ENCODE data around the gene MELTF. TPM values are rescaled to one million over a fixed set of nuclear protein-coding genes. Genes with fewer than 3 reads are reported as not detected.

MELTF gene
- total RNA-seq, 1 experiment from 2014 or later, result 7.3 TPM

- CTCF ChIA-PET, result no interaction called here
- H3K36me3 Mint-ChIP-seq, result no peaks in the 10 kb centered on the region
- H3K4me1 Mint-ChIP-seq, result no peaks in the 10 kb centered on the region
- TF ChIP-seq ZBTB43 (CRISPR knock-in tag; IDR thresholded peaks at IDR 0.05) (no peak), ATF1 (CRISPR knock-in tag; IDR thresholded peaks at IDR 0.05) (no peak), TEAD1 (CRISPR knock-in tag; IDR thresholded peaks at IDR 0.05) (no peak), JUN (CRISPR knock-in tag; IDR thresholded peaks at IDR 0.05) (no peak), ZNF416 (CRISPR knock-in tag; IDR thresholded peaks at IDR 0.05) (no peak), GTF2I (CRISPR knock-in tag; conservative IDR thresholded peaks at IDR 0.05) (no peak), IRF2 (CRISPR knock-in tag; IDR thresholded peaks at IDR 0.05; ENCODE audit: borderline replicate concordance, low read depth) (no peak), NFATC4 (CRISPR knock-in tag; IDR thresholded peaks at IDR 0.05) (no peak), ZNF423 (CRISPR knock-in tag; IDR thresholded peaks at IDR 0.05) (no peak), GABPB1 (CRISPR knock-in tag; IDR thresholded peaks at IDR 0.05) (no peak), ZNF138 (CRISPR knock-in tag; conservative IDR thresholded peaks at IDR 0.05) (no peak), ZNF232 (CRISPR knock-in tag; IDR thresholded peaks at IDR 0.05) (no peak), NR3C1 (CRISPR knock-in tag; conservative IDR thresholded peaks at IDR 0.05; ENCODE audit: low read depth) (no peak), STAT6 (CRISPR knock-in tag; conservative IDR thresholded peaks at IDR 0.05; ENCODE audit: low read depth) (no peak), ZNF281 (CRISPR knock-in tag; IDR thresholded peaks at IDR 0.05) (no peak), NFYB (CRISPR knock-in tag; conservative IDR thresholded peaks at IDR 0.05; ENCODE audit: low read depth) (no peak)
- TF ChIP-seq, protein P1, sequence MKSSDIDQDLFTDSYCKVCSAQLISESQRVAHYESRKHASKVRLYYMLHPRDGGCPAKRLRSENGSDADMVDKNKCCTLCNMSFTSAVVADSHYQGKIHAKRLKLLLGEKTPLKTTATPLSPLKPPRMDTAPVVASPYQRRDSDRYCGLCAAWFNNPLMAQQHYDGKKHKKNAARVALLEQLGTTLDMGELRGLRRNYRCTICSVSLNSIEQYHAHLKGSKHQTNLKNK (CRISPR knock-in tag; IDR thresholded peaks at IDR 0.05), result no peak
- TF ChIP-seq, protein P2, sequence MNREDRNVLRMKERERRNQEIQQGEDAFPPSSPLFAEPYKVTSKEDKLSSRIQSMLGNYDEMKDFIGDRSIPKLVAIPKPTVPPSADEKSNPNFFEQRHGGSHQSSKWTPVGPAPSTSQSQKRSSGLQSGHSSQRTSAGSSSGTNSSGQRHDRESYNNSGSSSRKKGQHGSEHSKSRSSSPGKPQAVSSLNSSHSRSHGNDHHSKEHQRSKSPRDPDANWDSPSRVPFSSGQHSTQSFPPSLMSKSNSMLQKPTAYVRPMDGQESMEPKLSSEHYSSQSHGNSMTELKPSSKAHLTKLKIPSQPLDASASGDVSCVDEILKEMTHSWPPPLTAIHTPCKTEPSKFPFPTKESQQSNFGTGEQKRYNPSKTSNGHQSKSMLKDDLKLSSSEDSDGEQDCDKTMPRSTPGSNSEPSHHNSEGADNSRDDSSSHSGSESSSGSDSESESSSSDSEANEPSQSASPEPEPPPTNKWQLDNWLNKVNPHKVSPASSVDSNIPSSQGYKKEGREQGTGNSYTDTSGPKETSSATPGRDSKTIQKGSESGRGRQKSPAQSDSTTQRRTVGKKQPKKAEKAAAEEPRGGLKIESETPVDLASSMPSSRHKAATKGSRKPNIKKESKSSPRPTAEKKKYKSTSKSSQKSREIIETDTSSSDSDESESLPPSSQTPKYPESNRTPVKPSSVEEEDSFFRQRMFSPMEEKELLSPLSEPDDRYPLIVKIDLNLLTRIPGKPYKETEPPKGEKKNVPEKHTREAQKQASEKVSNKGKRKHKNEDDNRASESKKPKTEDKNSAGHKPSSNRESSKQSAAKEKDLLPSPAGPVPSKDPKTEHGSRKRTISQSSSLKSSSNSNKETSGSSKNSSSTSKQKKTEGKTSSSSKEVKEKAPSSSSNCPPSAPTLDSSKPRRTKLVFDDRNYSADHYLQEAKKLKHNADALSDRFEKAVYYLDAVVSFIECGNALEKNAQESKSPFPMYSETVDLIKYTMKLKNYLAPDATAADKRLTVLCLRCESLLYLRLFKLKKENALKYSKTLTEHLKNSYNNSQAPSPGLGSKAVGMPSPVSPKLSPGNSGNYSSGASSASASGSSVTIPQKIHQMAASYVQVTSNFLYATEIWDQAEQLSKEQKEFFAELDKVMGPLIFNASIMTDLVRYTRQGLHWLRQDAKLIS (CRISPR knock-in tag; IDR thresholded peaks at IDR 0.05; ENCODE audit: borderline replicate concordance), result no peak
- TF ChIP-seq, protein P3, sequence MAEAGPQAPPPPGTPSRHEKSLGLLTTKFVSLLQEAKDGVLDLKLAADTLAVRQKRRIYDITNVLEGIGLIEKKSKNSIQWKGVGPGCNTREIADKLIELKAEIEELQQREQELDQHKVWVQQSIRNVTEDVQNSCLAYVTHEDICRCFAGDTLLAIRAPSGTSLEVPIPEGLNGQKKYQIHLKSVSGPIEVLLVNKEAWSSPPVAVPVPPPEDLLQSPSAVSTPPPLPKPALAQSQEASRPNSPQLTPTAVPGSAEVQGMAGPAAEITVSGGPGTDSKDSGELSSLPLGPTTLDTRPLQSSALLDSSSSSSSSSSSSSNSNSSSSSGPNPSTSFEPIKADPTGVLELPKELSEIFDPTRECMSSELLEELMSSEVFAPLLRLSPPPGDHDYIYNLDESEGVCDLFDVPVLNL (CRISPR knock-in tag; IDR thresholded peaks at IDR 0.05; ENCODE audit: borderline replicate concordance, low read depth), result no peak
- peak overlapping the region; percentile 28; the same call in 1 of the 2 replicates for H3K27ac Mint-ChIP-seq
- H3K27me3 Mint-ChIP-seq (ENCODE audit: low read depth), result peaks cover 7% of the 10 kb centered on the region; the same call in 1 of the 2 replicates
- POLR2A ChIA-PET, result no interaction called here
- no peak overlapping the region for H3K4me3 Mint-ChIP-seq
- ATAC-seq (no peak), DNase-seq (ENCODE audit: low spot score) (no peak)
- peaks cover 4% of the 10 kb centered on the region for H3K9me3 Mint-ChIP-seq
These were observed 9.3 kb upstream of the MELTF start for GRCh38 chr3:197038679-197039462.
